Activated CD4-positive, alpha-beta T cell treated with anti-CD3 and anti-CD28 coated beads for 48 hours (primary cell): ENCODE measurements around the gene IGF1.
"Not testable (repeated sequence)": the region's sequence is repeated elsewhere in the genome, so short reads cannot be mapped to it uniquely, and the experiment has no call there.

ENCODE experiments used
- DNase-seq: peaks from one replicate; pipeline ENCODE4 v3.0.0-alpha.2; 2020

IGF1 gene

GRCh38 chr12:102454808-102455760 is 25.3 kb downstream of the IGF1 start:
- no peak for DNase-seq

GRCh38 chr12:102454330-102454729 is 26.0 kb downstream of the IGF1 start:
- DNase-seq, result no peak

- DNase-seq, result no peak
Measured at GRCh38 chr12:102452605-102453004, 27.8 kb downstream of the IGF1 start.

GRCh38 chr12:102449018-102449417 is 31.3 kb downstream of the IGF1 start:
- DNase-seq, result not testable (repeated sequence)

GRCh38 chr12:102447426-102447825 is 32.9 kb downstream of the IGF1 start:
- not testable (repeated sequence) for DNase-seq

- no peak for DNase-seq
Measured at GRCh38 chr12:102444707-102445106, 35.7 kb downstream of the IGF1 start.

GRCh38 chr12:102444093-102444492 is 36.3 kb downstream of the IGF1 start:
- DNase-seq, result no peak

- DNase-seq, result no peak
Measured at GRCh38 chr12:102441077-102441596, 39.2 kb downstream of the IGF1 start.

- DNase-seq, result no peak
Measured at GRCh38 chr12:102439426-102440405, 40.6 kb downstream of the IGF1 start.

GRCh38 chr12:102438827-102439210 is 41.5 kb downstream of the IGF1 start:
- DNase-seq, result no peak

- DNase-seq, result no peak
Measured at GRCh38 chr12:102438047-102438826, 42.1 kb downstream of the IGF1 start.

- DNase-seq, result no peak
Measured at GRCh38 chr12:102437511-102437910, 42.9 kb downstream of the IGF1 start.

- no peak for DNase-seq
Measured at GRCh38 chr12:102436867-102437266, 43.5 kb downstream of the IGF1 start.

GRCh38 chr12:102435827-102436436 is 44.4 kb downstream of the IGF1 start:
- no peak for DNase-seq

GRCh38 chr12:102433304-102433703 is 47.1 kb downstream of the IGF1 start:
- no peak for DNase-seq

- DNase-seq, result no peak
Measured at GRCh38 chr12:102430661-102431060, 49.7 kb downstream of the IGF1 start.

- no peak for DNase-seq
Measured at GRCh38 chr12:102429211-102430154, 50.9 kb downstream of the IGF1 start.

- no peak for DNase-seq
Measured at GRCh38 chr12:102427543-102427941, 52.8 kb downstream of the IGF1 start.

GRCh38 chr12:102426599-102427542 is 53.5 kb downstream of the IGF1 start:
- DNase-seq, result no peak
